ENCODE data around the gene ZNF740.
A peak's percentile ranks its signal among the peaks of the same experiment; 100 is the strongest.

Gene ZNF740

GRCh38 chr12:53214687-53215455 is 34.3 kb downstream of the ZNF740 start:
- DNase-seq (ENCODE audit: low read depth) = no peak

- DNase-seq (ENCODE audit: low read depth) = no peak
Observed at GRCh38 chr12:53215497-53215896, 35.0 kb downstream of the ZNF740 start.

GRCh38 chr12:53217051-53217930 is 36.8 kb downstream of the ZNF740 start:
- no peak for DNase-seq (ENCODE audit: low read depth)

- DNase-seq (ENCODE audit: low read depth) = no peak
Observed at GRCh38 chr12:53217931-53218307, 37.4 kb downstream of the ZNF740 start.

- DNase-seq (ENCODE audit: low read depth) = no peak
Observed at GRCh38 chr12:53218551-53219291, 38.2 kb downstream of the ZNF740 start.

GRCh38 chr12:53219292-53219955 is 38.9 kb downstream of the ZNF740 start:
- DNase-seq (ENCODE audit: low read depth) = peak; percentile 50

- peak; percentile 56 for DNase-seq (ENCODE audit: low read depth)
Observed at GRCh38 chr12:53219956-53220693, 39.6 kb downstream of the ZNF740 start.

GRCh38 chr12:53220694-53221202 is 40.2 kb downstream of the ZNF740 start:
- DNase-seq (ENCODE audit: low read depth) = peak; percentile 70

GRCh38 chr12:53221203-53222080 is 40.9 kb downstream of the ZNF740 start:
- no peak for DNase-seq (ENCODE audit: low read depth)

- DNase-seq (ENCODE audit: low read depth) = no peak
Observed at GRCh38 chr12:53222170-53222721, 41.7 kb downstream of the ZNF740 start.

GRCh38 chr12:53222806-53223261 is 42.3 kb downstream of the ZNF740 start:
- DNase-seq (ENCODE audit: low read depth) = no peak

- no peak for DNase-seq (ENCODE audit: low read depth)
Observed at GRCh38 chr12:53223389-53224060, 43.0 kb downstream of the ZNF740 start.

GRCh38 chr12:53224061-53224896 is 43.8 kb downstream of the ZNF740 start:
- DNase-seq (ENCODE audit: low read depth) = no peak

- DNase-seq (ENCODE audit: low read depth) = no peak
Observed at GRCh38 chr12:53224897-53225634, 44.5 kb downstream of the ZNF740 start.

GRCh38 chr12:53225635-53226424 is 45.3 kb downstream of the ZNF740 start:
- DNase-seq (ENCODE audit: low read depth) = no peak

- no peak for DNase-seq (ENCODE audit: low read depth)
Observed at GRCh38 chr12:53226815-53227214, 46.3 kb downstream of the ZNF740 start.
